ENCODE data around the gene CD163. TPM values are rescaled to one million over a fixed set of nuclear protein-coding genes. Genes with fewer than 3 reads are reported as not detected.

Gene CD163
- total RNA-seq, 6 experiments from 2014 or later: 47.4 to 120 (median 67.3) TPM

GRCh38 chr12:7497661-7498060, 5.9 kb downstream of the CD163 start:
- no peak for DNase-seq
- Histone ChIP-seq H3K27me3 (no peaks in the 10 kb centered on the region), H3K4me3 (no peak overlapping the region), H3K4me1 (peaks cover 0 to 1% (median under 1%) of the 10 kb centered on the region in 4 donors), H3K9me3 (no peaks in the 10 kb centered on the region), H3K27ac (no peak overlapping the region), H3K36me3 (peaks cover 0 to 17% (median 4%) of the 10 kb centered on the region in 4 donors)
- 41% methylated on average over 3 of the region's 3 CpGs for WGBS (ENCODE audit: insufficient coverage, low coverage, low lambda C conversion rate, missing lambda C conversion rate)
- no peak for ATAC-seq
- intact Hi-C loops (cut with DNase I): no loop called here
- TF ChIP-seq POLR2A (IDR thresholded peaks at IDR 0.05) (no peak), CTCF (IDR thresholded peaks at IDR 0.05) (no peak)

DNA sequence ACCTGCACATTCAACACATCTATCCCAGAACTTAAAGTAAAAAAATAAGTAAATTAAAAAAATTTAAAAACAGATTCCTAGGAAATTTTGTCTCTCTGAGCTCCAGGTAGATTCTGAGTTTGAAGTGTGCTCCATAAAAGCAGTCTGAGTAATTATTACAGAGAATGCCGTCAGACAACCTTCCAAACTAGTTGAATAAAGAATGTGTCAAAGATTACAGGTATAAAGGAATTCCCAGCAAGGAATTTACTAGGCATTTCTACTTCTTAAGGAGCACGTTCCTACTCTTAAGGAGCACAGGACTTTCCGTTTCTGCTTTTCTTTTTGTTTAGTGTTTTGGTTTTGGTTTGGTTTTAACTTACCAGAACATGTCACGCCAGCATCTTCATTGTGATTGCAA, 7.1 kb downstream of the CD163 start:
- H3K36me3 ChIP-seq: peaks cover 0 to 17% (median 4%) of the 10 kb centered on the region in 4 donors
- no peaks in the 10 kb centered on the region for H3K27me3 ChIP-seq
- intact Hi-C loops (cut with DNase I): no loop called here
- H3K4me3 ChIP-seq: no peak overlapping the region
- no peak for ATAC-seq
- no peak overlapping the region for H3K27ac ChIP-seq
- TF ChIP-seq CTCF (IDR thresholded peaks at IDR 0.05) (no peak), POLR2A (IDR thresholded peaks at IDR 0.05) (no peak)
- no peak for DNase-seq
- peaks cover 0 to 12% (median 9%) of the 10 kb centered on the region in 4 donors for H3K4me1 ChIP-seq
- 68% methylated on average over 4 of the region's 4 CpGs for WGBS (ENCODE audit: insufficient coverage, low coverage, low lambda C conversion rate, missing lambda C conversion rate)
- H3K9me3 ChIP-seq: no peaks in the 10 kb centered on the region

DNA sequence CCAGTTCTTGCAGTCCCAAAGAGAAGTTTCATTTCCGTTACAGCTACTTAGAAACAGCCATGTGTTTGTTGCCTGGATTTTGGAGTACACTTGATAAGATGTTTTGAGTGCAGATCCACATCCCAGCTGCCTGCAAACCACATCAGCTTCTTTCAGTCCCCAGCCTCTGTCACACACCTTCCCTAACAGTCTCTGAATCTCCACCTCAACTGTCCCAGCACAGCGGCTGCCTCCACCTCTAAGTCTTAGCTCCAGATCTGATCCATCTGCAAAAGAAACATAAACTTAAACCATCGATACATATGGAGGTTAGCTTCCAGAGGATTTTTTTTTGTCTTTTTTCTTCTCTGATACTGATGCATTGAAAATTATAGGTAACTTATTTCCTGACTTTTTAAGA, 8.4 kb downstream of the CD163 start:
- intact Hi-C loops (cut with DNase I): no loop called here
- no peak for DNase-seq
- H3K36me3 ChIP-seq: peaks cover 0 to 17% (median 4%) of the 10 kb centered on the region in 4 donors
- peaks cover 0 to 12% (median 9%) of the 10 kb centered on the region in 4 donors for H3K4me1 ChIP-seq
- WGBS (ENCODE audit: insufficient coverage, low coverage, low lambda C conversion rate, missing lambda C conversion rate): 86% methylated on average over 3 of the region's 3 CpGs
- TF ChIP-seq POLR2A (IDR thresholded peaks at IDR 0.05) (no peak), CTCF (IDR thresholded peaks at IDR 0.05) (no peak)
- H3K27me3 ChIP-seq: no peaks in the 10 kb centered on the region
- H3K9me3 ChIP-seq: no peaks in the 10 kb centered on the region
- H3K27ac ChIP-seq: peak overlapping the region in 2 of 3 donors; percentile 1 to 64
- peak overlapping the region; percentile 41 to 57 (median 49) for H3K4me3 ChIP-seq
- no peak for ATAC-seq

DNA sequence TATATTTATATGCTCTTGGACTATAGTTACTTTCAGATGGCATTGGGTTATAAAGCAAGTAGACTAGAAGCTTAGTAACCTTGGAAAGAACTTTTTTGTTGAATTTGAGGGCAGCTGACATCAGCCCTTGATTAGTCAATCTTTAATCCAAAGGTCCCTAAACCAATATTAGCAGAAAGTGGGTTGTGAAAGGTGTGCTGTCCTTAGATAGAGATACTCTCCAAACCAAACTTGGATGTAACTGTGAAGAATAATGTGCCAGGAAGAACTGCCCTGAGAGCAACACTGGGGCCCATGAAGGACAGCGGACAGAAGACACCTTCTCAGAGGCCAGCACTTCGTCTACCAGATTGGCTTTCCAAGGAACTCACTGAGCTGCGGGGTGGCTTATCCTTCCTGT, 10.6 kb downstream of the CD163 start:
- TF ChIP-seq CTCF (IDR thresholded peaks at IDR 0.05) (no peak), POLR2A (IDR thresholded peaks at IDR 0.05) (peak; percentile 84)
- Histone ChIP-seq H3K27me3 (no peaks in the 10 kb centered on the region), H3K9me3 (no peaks in the 10 kb centered on the region), H3K27ac (peak overlapping the region; percentile 64 to 73 (median 67)), H3K4me1 (peaks cover 0 to 12% (median 9%) of the 10 kb centered on the region in 4 donors), H3K4me3 (peak overlapping the region; percentile 41 to 57 (median 49)), H3K36me3 (peaks cover 0 to 14% (median 4%) of the 10 kb centered on the region in 4 donors)
- DNase-seq (peak; percentile 36 to 75 (median 65)), ATAC-seq (peak; percentile 91 to 95 (median 92))
- intact Hi-C loops (cut with DNase I): no loop called here
- WGBS (ENCODE audit: insufficient coverage, low coverage, low lambda C conversion rate, missing lambda C conversion rate): 28% methylated on average over 2 of the region's 3 CpGs

GRCh38 chr12:7486512-7486911, 17.1 kb downstream of the CD163 start:
- DNase-seq: no peak
- Histone ChIP-seq H3K4me1 (peaks cover 0 to 9% (median 0%) of the 10 kb centered on the region in 4 donors), H3K27ac (no peak overlapping the region), H3K36me3 (no peaks in the 10 kb centered on the region), H3K27me3 (no peaks in the 10 kb centered on the region), H3K9me3 (no peaks in the 10 kb centered on the region), H3K4me3 (no peak overlapping the region)
- no peak for ATAC-seq
- intact Hi-C loops (cut with DNase I): no loop called here
- WGBS (ENCODE audit: insufficient coverage, low coverage, low lambda C conversion rate, missing lambda C conversion rate): 78% methylated on average over 5 of the region's 6 CpGs
- TF ChIP-seq POLR2A (IDR thresholded peaks at IDR 0.05): no peak
- no peak for TF ChIP-seq CTCF (IDR thresholded peaks at IDR 0.05)

All from right lobe of liver (tissue), 6 donors.